ENCODE data around the gene ENTHD1.
A peak's percentile ranks its signal among the peaks of the same experiment; 100 is the strongest.

ENTHD1 gene

GRCh38 chr22:39928536-39929520 is 35.3 kb upstream of the ENTHD1 start:
- no peak for TF ChIP-seq CTCF (IDR thresholded peaks at IDR 0.05; ENCODE audit: low read depth, low read length)
- no peak overlapping the region for H3K4me3 ChIP-seq (ENCODE audit: low read depth, low read length)
- H3K36me3 ChIP-seq, result no peaks in the 10 kb centered on the region
- DNase-seq, result no peak
- no peaks in the 10 kb centered on the region for H3K4me1 ChIP-seq
- no peaks in the 10 kb centered on the region for H3K9me3 ChIP-seq
- peaks cover 9% of the 10 kb centered on the region for H3K27me3 ChIP-seq

GRCh38 chr22:39927544-39927943 is 34.0 kb upstream of the ENTHD1 start:
- Histone ChIP-seq H3K27me3 (peaks cover 9% of the 10 kb centered on the region), H3K36me3 (no peaks in the 10 kb centered on the region), H3K4me1 (no peaks in the 10 kb centered on the region), H3K9me3 (no peaks in the 10 kb centered on the region), H3K4me3 (ENCODE audit: low read depth, low read length) (no peak overlapping the region)
- no peak for DNase-seq
- TF ChIP-seq CTCF (IDR thresholded peaks at IDR 0.05; ENCODE audit: low read depth, low read length), result peak; percentile 48

GRCh38 chr22:39926753-39927152 is 33.2 kb upstream of the ENTHD1 start:
- H3K4me1 ChIP-seq, result no peaks in the 10 kb centered on the region
- H3K4me3 ChIP-seq (ENCODE audit: low read depth, low read length), result no peak overlapping the region
- peaks cover 9% of the 10 kb centered on the region for H3K27me3 ChIP-seq
- TF ChIP-seq CTCF (IDR thresholded peaks at IDR 0.05; ENCODE audit: low read depth, low read length), result no peak
- no peak for DNase-seq
- no peaks in the 10 kb centered on the region for H3K9me3 ChIP-seq
- no peaks in the 10 kb centered on the region for H3K36me3 ChIP-seq

GRCh38 chr22:39925909-39926679 is 32.5 kb upstream of the ENTHD1 start:
- Histone ChIP-seq H3K4me3 (ENCODE audit: low read depth, low read length) (no peak overlapping the region), H3K36me3 (no peaks in the 10 kb centered on the region), H3K27me3 (peaks cover 12% of the 10 kb centered on the region), H3K4me1 (no peaks in the 10 kb centered on the region), H3K9me3 (no peaks in the 10 kb centered on the region)
- no peak for DNase-seq
- no peak for TF ChIP-seq CTCF (IDR thresholded peaks at IDR 0.05; ENCODE audit: low read depth, low read length)

GRCh38 chr22:39925273-39925672 is 31.7 kb upstream of the ENTHD1 start:
- Histone ChIP-seq H3K9me3 (no peaks in the 10 kb centered on the region), H3K36me3 (no peaks in the 10 kb centered on the region), H3K4me3 (ENCODE audit: low read depth, low read length) (no peak overlapping the region), H3K27me3 (peaks cover 17% of the 10 kb centered on the region), H3K4me1 (no peaks in the 10 kb centered on the region)
- DNase-seq, result no peak
- TF ChIP-seq CTCF (IDR thresholded peaks at IDR 0.05; ENCODE audit: low read depth, low read length), result no peak

Measured in BE2C (cell line).